Measurements from ENCODE around the gene RALGPS1.

RALGPS1 gene

GRCh38 chr9:127008076-127008475, 93.5 kb downstream of the RALGPS1 start:
- Histone ChIP-seq H4K8ac (ENCODE audit: low read depth, low read length) (no peak overlapping the region), H3K36me3 (ENCODE audit: control insufficient read depth in 1 of 2, insufficient read depth in 2 of 2, low read length in 2 of 2) (no peaks in the 10 kb centered on the region), H3K4ac (ENCODE audit: low read depth, low read length) (no peak overlapping the region), H2BK120ac (ENCODE audit: insufficient read depth, low read length, poor library complexity) (no peak overlapping the region), H2BK12ac (ENCODE audit: low read length) (no peak overlapping the region), H3K27me3 (ENCODE audit: insufficient read depth, low read length) (no peaks in the 10 kb centered on the region), H2AK5ac (ENCODE audit: low read length) (no peak overlapping the region), H2AFZ (ENCODE audit: insufficient read depth, low read length, poor library complexity) (no peak overlapping the region), H3K14ac (ENCODE audit: low read length) (no peak overlapping the region), H3K4me2 (ENCODE audit: low read length) (no peak overlapping the region), H2BK5ac (ENCODE audit: low read depth, low read length, poor library complexity) (no peak overlapping the region), H3K4me3 (ENCODE audit: low read depth, low read length) (no peak overlapping the region), H3K9me3 (ENCODE audit: insufficient read depth, low read depth, low read length) (peaks cover 1% of the 10 kb centered on the region), H3K23ac (ENCODE audit: low read length) (no peak overlapping the region), H4K12ac (ENCODE audit: low read depth, low read length) (no peak overlapping the region), H3K79me1 (ENCODE audit: low read length) (no peaks in the 10 kb centered on the region), H4K91ac (ENCODE audit: low read depth, low read length) (no peak overlapping the region), H3K4me1 (ENCODE audit: control insufficient read depth in 1 of 2, insufficient read depth in 2 of 2, low read length in 2 of 2) (peaks cover 5 to 7% of the 10 kb centered on the region in 2 experiments), H3K9ac (ENCODE audit: low read length) (no peak overlapping the region), H3K18ac (ENCODE audit: low read length) (no peak overlapping the region), H3K79me2 (ENCODE audit: control insufficient read depth, insufficient read depth, low read length, poor library complexity) (no peaks in the 10 kb centered on the region), H3K27ac (ENCODE audit: low read depth, low read length) (no peak overlapping the region)
- DNase-seq = peak; percentile 60 to 73
- WGBS (ENCODE audit: extremely low coverage, insufficient coverage, insufficient read length) = no CpG with 5 or more reads among the region's 1 CpG

DNA sequence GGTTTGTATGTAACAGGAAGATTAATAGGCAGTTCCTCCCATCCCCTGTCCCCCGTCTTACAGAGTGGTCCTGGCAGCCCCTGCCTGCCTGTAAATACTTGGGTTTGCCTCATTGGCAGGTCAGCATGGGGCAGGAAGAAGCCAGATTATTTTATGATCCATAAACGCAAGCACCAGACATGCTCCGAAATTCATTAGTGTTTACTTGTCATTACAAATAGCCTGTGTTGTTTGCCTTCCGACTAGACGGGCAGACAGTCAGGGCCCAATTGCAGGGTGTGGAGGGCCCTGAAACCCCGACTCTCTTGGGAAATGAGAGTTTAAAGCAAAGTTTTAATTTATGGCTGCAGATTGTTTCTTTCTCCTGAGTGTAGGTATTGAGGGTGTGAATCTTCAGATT, 97.2 kb downstream of the RALGPS1 start:
- Histone ChIP-seq H2BK12ac (ENCODE audit: low read length) (no peak overlapping the region), H2AFZ (ENCODE audit: insufficient read depth, low read length, poor library complexity) (no peak overlapping the region), H4K91ac (ENCODE audit: low read depth, low read length) (no peak overlapping the region), H3K9me3 (ENCODE audit: insufficient read depth, low read depth, low read length) (peaks cover 1% of the 10 kb centered on the region), H3K36me3 (ENCODE audit: control insufficient read depth in 1 of 2, insufficient read depth in 2 of 2, low read length in 2 of 2) (no peaks in the 10 kb centered on the region), H3K27ac (ENCODE audit: low read depth, low read length) (no peak overlapping the region), H4K12ac (ENCODE audit: low read depth, low read length) (no peak overlapping the region), H3K14ac (ENCODE audit: low read length) (no peak overlapping the region), H4K8ac (ENCODE audit: low read depth, low read length) (no peak overlapping the region), H3K4me3 (ENCODE audit: low read depth, low read length) (no peak overlapping the region), H3K79me2 (ENCODE audit: control insufficient read depth, insufficient read depth, low read length, poor library complexity) (no peaks in the 10 kb centered on the region), H3K4ac (ENCODE audit: low read depth, low read length) (no peak overlapping the region), H3K23ac (ENCODE audit: low read length) (no peak overlapping the region), H3K18ac (ENCODE audit: low read length) (no peak overlapping the region), H2BK120ac (ENCODE audit: insufficient read depth, low read length, poor library complexity) (no peak overlapping the region), H3K4me1 (ENCODE audit: control insufficient read depth in 1 of 2, insufficient read depth in 2 of 2, low read length in 2 of 2) (peaks cover 4 to 7% of the 10 kb centered on the region in 2 experiments), H3K4me2 (ENCODE audit: low read length) (no peak overlapping the region), H2AK5ac (ENCODE audit: low read length) (no peak overlapping the region), H2BK5ac (ENCODE audit: low read depth, low read length, poor library complexity) (no peak overlapping the region), H3K27me3 (ENCODE audit: insufficient read depth, low read length) (no peaks in the 10 kb centered on the region), H3K79me1 (ENCODE audit: low read length) (no peaks in the 10 kb centered on the region), H3K9ac (ENCODE audit: low read length) (no peak overlapping the region)
- no peak for DNase-seq
- no CpG with 5 or more reads among the region's 6 CpGs for WGBS (ENCODE audit: extremely low coverage, insufficient coverage, insufficient read length)

DNA sequence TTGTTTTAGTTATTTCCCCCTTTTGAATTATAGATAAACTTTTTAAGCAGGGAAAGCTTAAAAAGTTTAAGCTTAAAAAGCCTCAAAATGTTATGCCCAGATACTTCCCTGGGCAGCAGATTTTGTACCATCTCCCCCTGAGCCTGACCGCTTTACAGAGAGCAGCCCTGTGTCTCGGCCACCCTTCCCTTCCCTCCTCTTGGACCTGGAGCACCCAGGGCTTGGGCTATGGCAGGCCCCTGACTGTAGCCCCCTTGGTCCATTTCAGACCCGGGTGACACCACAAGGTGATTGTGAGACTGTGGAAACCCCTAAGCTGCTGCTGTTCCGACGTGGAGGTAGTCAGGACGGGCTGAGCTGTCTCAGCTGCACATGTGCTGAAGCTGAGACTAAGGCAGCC, 97.7 kb downstream of the RALGPS1 start:
- Histone ChIP-seq H3K18ac (ENCODE audit: low read length) (no peak overlapping the region), H4K91ac (ENCODE audit: low read depth, low read length) (no peak overlapping the region), H2BK120ac (ENCODE audit: insufficient read depth, low read length, poor library complexity) (no peak overlapping the region), H4K8ac (ENCODE audit: low read depth, low read length) (no peak overlapping the region), H3K4ac (ENCODE audit: low read depth, low read length) (no peak overlapping the region), H3K79me1 (ENCODE audit: low read length) (no peaks in the 10 kb centered on the region), H3K27ac (ENCODE audit: low read depth, low read length) (no peak overlapping the region), H3K79me2 (ENCODE audit: control insufficient read depth, insufficient read depth, low read length, poor library complexity) (no peaks in the 10 kb centered on the region), H3K4me2 (ENCODE audit: low read length) (no peak overlapping the region), H3K9me3 (ENCODE audit: insufficient read depth, low read depth, low read length) (peaks cover 1% of the 10 kb centered on the region), H3K23ac (ENCODE audit: low read length) (no peak overlapping the region), H3K4me3 (ENCODE audit: low read depth, low read length) (no peak overlapping the region), H3K36me3 (ENCODE audit: control insufficient read depth in 1 of 2, insufficient read depth in 2 of 2, low read length in 2 of 2) (no peaks in the 10 kb centered on the region), H2BK12ac (ENCODE audit: low read length) (no peak overlapping the region), H4K12ac (ENCODE audit: low read depth, low read length) (no peak overlapping the region), H2BK5ac (ENCODE audit: low read depth, low read length, poor library complexity) (no peak overlapping the region), H2AK5ac (ENCODE audit: low read length) (no peak overlapping the region), H3K27me3 (ENCODE audit: insufficient read depth, low read length) (no peaks in the 10 kb centered on the region), H3K14ac (ENCODE audit: low read length) (no peak overlapping the region), H2AFZ (ENCODE audit: insufficient read depth, low read length, poor library complexity) (no peak overlapping the region), H3K9ac (ENCODE audit: low read length) (no peak overlapping the region), H3K4me1 (ENCODE audit: control insufficient read depth in 1 of 2, insufficient read depth in 2 of 2, low read length in 2 of 2) (peaks cover 4 to 6% of the 10 kb centered on the region in 2 experiments)
- DNase-seq = no peak
- no CpG with 5 or more reads among the region's 6 CpGs for WGBS (ENCODE audit: extremely low coverage, insufficient coverage, insufficient read length)

GRCh38 chr9:127013597-127013996, 99.0 kb downstream of the RALGPS1 start:
- H3K4ac ChIP-seq (ENCODE audit: low read depth, low read length) = no peak overlapping the region
- H2AK5ac ChIP-seq (ENCODE audit: low read length) = no peak overlapping the region
- H3K27ac ChIP-seq (ENCODE audit: low read depth, low read length) = no peak overlapping the region
- no peak overlapping the region for H3K18ac ChIP-seq (ENCODE audit: low read length)
- H3K14ac ChIP-seq (ENCODE audit: low read length) = no peak overlapping the region
- H3K4me1 ChIP-seq (ENCODE audit: control insufficient read depth in 1 of 2, insufficient read depth in 2 of 2, low read length in 2 of 2) = peaks cover 0 to 2% of the 10 kb centered on the region in 2 experiments
- no peak overlapping the region for H2BK5ac ChIP-seq (ENCODE audit: low read depth, low read length, poor library complexity)
- no peaks in the 10 kb centered on the region for H3K79me2 ChIP-seq (ENCODE audit: control insufficient read depth, insufficient read depth, low read length, poor library complexity)
- H3K4me3 ChIP-seq (ENCODE audit: low read depth, low read length) = no peak overlapping the region
- peaks cover 1% of the 10 kb centered on the region for H3K9me3 ChIP-seq (ENCODE audit: insufficient read depth, low read depth, low read length)
- H4K91ac ChIP-seq (ENCODE audit: low read depth, low read length) = no peak overlapping the region
- no peaks in the 10 kb centered on the region for H3K36me3 ChIP-seq (ENCODE audit: control insufficient read depth in 1 of 2, insufficient read depth in 2 of 2, low read length in 2 of 2)
- H3K79me1 ChIP-seq (ENCODE audit: low read length) = no peaks in the 10 kb centered on the region
- no peak overlapping the region for H2AFZ ChIP-seq (ENCODE audit: insufficient read depth, low read length, poor library complexity)
- no peaks in the 10 kb centered on the region for H3K27me3 ChIP-seq (ENCODE audit: insufficient read depth, low read length)
- DNase-seq = no peak
- H4K12ac ChIP-seq (ENCODE audit: low read depth, low read length) = no peak overlapping the region
- no peak overlapping the region for H2BK120ac ChIP-seq (ENCODE audit: insufficient read depth, low read length, poor library complexity)
- no peak overlapping the region for H3K4me2 ChIP-seq (ENCODE audit: low read length)
- no peak overlapping the region for H4K8ac ChIP-seq (ENCODE audit: low read depth, low read length)
- H3K9ac ChIP-seq (ENCODE audit: low read length) = no peak overlapping the region
- WGBS (ENCODE audit: extremely low coverage, insufficient coverage, insufficient read length) = no CpG with 5 or more reads among the region's 5 CpGs
- no peak overlapping the region for H2BK12ac ChIP-seq (ENCODE audit: low read length)
- H3K23ac ChIP-seq (ENCODE audit: low read length) = no peak overlapping the region
